ENCODE data around the gene RAB10.

The RAB10 gene

GRCh38 chr2:26172871-26173775 is 139.2 kb downstream of the RAB10 start, which contains the start of gene GAREM2:
GAREM2 (plus strand) TSS chr2:26173088; CDS start chr2:26173221, 133 bp downstream.
- peaks cover 0 to 19% (median 16%) of the 10 kb centered on the region in 4 donors for H3K4me1 ChIP-seq
- peaks cover 0 to 59% of the 10 kb centered on the region in 2 donors for H3K27me3 ChIP-seq
- H3K36me3 ChIP-seq = no peaks in the 10 kb centered on the region
- intact Hi-C loops (cut with DNase I; ENCODE audit: low total_unique reads) = no loop called here
- peak within 1 kb of the TSS; percentile 31 to 51 for H3K4me3 ChIP-seq
- no peak for TF ChIP-seq CTCF (IDR thresholded peaks at IDR 0.05)
- DNase-seq = no peak
- H3K27ac ChIP-seq = no peak within 1 kb of the TSS
- H3K9me3 ChIP-seq = no peaks in the 10 kb centered on the region

GRCh38 chr2:26173776-26174482 is 140.0 kb downstream of the RAB10 start:
- DNase-seq = no peak
- no peak overlapping the region for H3K27ac ChIP-seq

GRCh38 chr2:26174691-26175465 is 141.0 kb downstream of the RAB10 start:
- no peak overlapping the region for H3K27ac ChIP-seq
- H3K36me3 ChIP-seq = no peaks in the 10 kb centered on the region
- no peak for DNase-seq
- peaks cover 0 to 66% of the 10 kb centered on the region in 2 donors for H3K27me3 ChIP-seq
- H3K4me1 ChIP-seq = peaks cover 0 to 34% (median 27%) of the 10 kb centered on the region in 4 donors
- no peak overlapping the region for H3K4me3 ChIP-seq
- no peaks in the 10 kb centered on the region for H3K9me3 ChIP-seq
- intact Hi-C loops (cut with DNase I; ENCODE audit: low total_unique reads) = no loop called here
- no peak for TF ChIP-seq CTCF (IDR thresholded peaks at IDR 0.05)

More at GRCh38 chr2:26173776-26174482, 140.0 kb downstream of the RAB10 start:
- no peaks in the 10 kb centered on the region for H3K9me3 ChIP-seq
- TF ChIP-seq CTCF (IDR thresholded peaks at IDR 0.05) = no peak
- peaks cover 0 to 59% of the 10 kb centered on the region in 2 donors for H3K27me3 ChIP-seq
- peak overlapping the region in 1 of 2 donors; percentile 51 for H3K4me3 ChIP-seq
- H3K4me1 ChIP-seq = peaks cover 0 to 25% (median 19%) of the 10 kb centered on the region in 4 donors
- intact Hi-C loops (cut with DNase I; ENCODE audit: low total_unique reads) = no loop called here
- H3K36me3 ChIP-seq = no peaks in the 10 kb centered on the region

- Histone ChIP-seq H3K4me1 (peaks cover 0 to 34% (median 27%) of the 10 kb centered on the region in 4 donors), H3K27me3 (peaks cover 0 to 72% of the 10 kb centered on the region in 2 donors), H3K36me3 (no peaks in the 10 kb centered on the region), H3K9me3 (no peaks in the 10 kb centered on the region), H3K4me3 (no peak overlapping the region), H3K27ac (no peak overlapping the region)
- TF ChIP-seq CTCF (IDR thresholded peaks at IDR 0.05) = no peak
- intact Hi-C loops (cut with DNase I; ENCODE audit: low total_unique reads) = no loop called here
- DNase-seq = no peak
Observed at GRCh38 chr2:26175466-26176278, 141.8 kb downstream of the RAB10 start.
